ENCODE data around the gene ZNF311. TPM values are rescaled to one million over a fixed set of nuclear protein-coding genes. Genes with fewer than 3 reads are reported as not detected.

The ZNF311 gene
- total and polyA plus RNA-seq, 2 of the 13 experiments (the other 11 are each of a cell fraction or from before 2014, with no cell fraction given): not detected

GRCh38 chr6:29016559-29017427 is 11.7 kb upstream of the ZNF311 start (continued):
- TF ChIP-seq ZFP41 (CRISPR knock-in tag; IDR thresholded peaks at IDR 0.05; ENCODE audit: borderline replicate concordance) (0 out of 2 replicates have a peak, but pooled peaks have one; percentile 49), TFDP2 (CRISPR knock-in tag; IDR thresholded peaks at IDR 0.05) (no peak), ZNF704 (CRISPR knock-in tag; IDR thresholded peaks at IDR 0.05; ENCODE audit: borderline replicate concordance) (no peak; the same call in 1 of the 2 replicates), ADNP (CRISPR knock-in tag; IDR thresholded peaks at IDR 0.05) (no peak), TARDBP (CRISPR knock-in tag; IDR thresholded peaks at IDR 0.05) (peak; percentile 52; the same call in 1 of the 2 replicates), ZNF749 (CRISPR knock-in tag; IDR thresholded peaks at IDR 0.05; ENCODE audit: borderline replicate concordance) (peak; percentile 72; the same call in 1 of the 2 replicates), MIER3 (CRISPR knock-in tag; IDR thresholded peaks at IDR 0.05; ENCODE audit: borderline replicate concordance) (peak; percentile 29; the same call in 1 of the 2 replicates), NFYB (CRISPR knock-in tag; IDR thresholded peaks at IDR 0.05) (peak; percentile 37), AFF4 (CRISPR knock-in tag; IDR thresholded peaks at IDR 0.05) (no peak), TEAD3 (CRISPR knock-in tag; optimal IDR thresholded peaks at IDR 0.05; ENCODE audit: borderline replicate concordance) (peak; percentile 33), TCF12 (IDR thresholded peaks at IDR 0.05) (no peak), TCF12 (CRISPR knock-in tag; IDR thresholded peaks at IDR 0.05) (peak; percentile 81; the same call in 1 of the 2 replicates), SRY (CRISPR knock-in tag; IDR thresholded peaks at IDR 0.05) (no peak), ZNF816 (CRISPR knock-in tag; IDR thresholded peaks at IDR 0.05; ENCODE audit: borderline replicate concordance) (peak; percentile 59; the same call in 1 of the 2 replicates), ZNF598 (CRISPR knock-in tag; IDR thresholded peaks at IDR 0.05; ENCODE audit: borderline replicate concordance) (peak; percentile 88; the same call in 1 of the 2 replicates), USF2 (IDR thresholded peaks at IDR 0.05; ENCODE audit: low read depth, low read length) (no peak), USF2 (CRISPR knock-in tag; IDR thresholded peaks at IDR 0.05; ENCODE audit: borderline replicate concordance) (no peak), ZNF549 (CRISPR knock-in tag; IDR thresholded peaks at IDR 0.05) (no peak), JUND (CRISPR knock-in tag; IDR thresholded peaks at IDR 0.05) (0 out of 2 replicates have a peak, but pooled peaks have one; percentile 18)
